Mucosa of gallbladder (tissue), 1 donor: ENCODE data around the gene RAB39B. TPM values are rescaled to one million over a fixed set of nuclear protein-coding genes. Genes with fewer than 3 reads are reported as not detected.

Experiments
- DNase-seq: peaks from one replicate; pipeline ENCODE4 v3.0.0-alpha.2; 2020; ENCODE audit warnings: low spot score
- total RNA-seq: library from RNA; stranded (reverse); gene quantifications from one replicate; pipeline ENCODE4 v1.2.1, GENCODE V29; 2021
- donor health status: DM: no; HTN: no; CAD: no.

The RAB39B gene
- total RNA-seq, 1 donor from 2014 or later = 1.2 TPM

- DNase-seq = no peak
Measured at GRCh38 chrX:155215443-155216178, 48.7 kb downstream of the RAB39B start.

- DNase-seq = no peak
Measured at GRCh38 chrX:155213731-155214130, 50.6 kb downstream of the RAB39B start.

GRCh38 chrX:155211208-155211607 is 53.1 kb downstream of the RAB39B start:
- no peak for DNase-seq

Other genes with a start within 250 kb of the RAB39B start
- 5.5 TPM for gene F8, start 241.8 kb downstream of the RAB39B start, total RNA-seq
- gene FUNDC2, start 237.6 kb downstream of the RAB39B start, total RNA-seq = 82.7 TPM
- 10.1 TPM for gene CMC4, start 193.4 kb downstream of the RAB39B start, total RNA-seq
- 18.7 TPM for gene MTCP1, start 193.4 kb downstream of the RAB39B start, total RNA-seq
- 15.5 TPM for gene BRCC3, start 193.0 kb downstream of the RAB39B start, total RNA-seq
- 36.9 TPM for gene VBP1, start 48.0 kb downstream of the RAB39B start, total RNA-seq
- 8.2 TPM for gene CLIC2, start 70.1 kb upstream of the RAB39B start, total RNA-seq
- gene F8A2, start 117.6 kb upstream of the RAB39B start, total RNA-seq = not detected
- gene F8A3, start 194.1 kb upstream of the RAB39B start, total RNA-seq = 11.1 TPM